Activated T-cell treated with anti-CD3 and anti-CD28 coated beads for 48 hours (primary cell): ENCODE results near the gene HEBP1.
A peak's percentile ranks its signal among the peaks of the same experiment; 100 is the strongest.
"Not testable (repeated sequence)": the region's sequence is repeated elsewhere in the genome, so short reads cannot be mapped to it uniquely, and the experiment has no call there.

Source experiments
- DNase-seq: peaks from one replicate; pipeline ENCODE4 v3.0.0-alpha.2; 2020; ENCODE audit warnings: low read depth

Gene HEBP1, protein sequence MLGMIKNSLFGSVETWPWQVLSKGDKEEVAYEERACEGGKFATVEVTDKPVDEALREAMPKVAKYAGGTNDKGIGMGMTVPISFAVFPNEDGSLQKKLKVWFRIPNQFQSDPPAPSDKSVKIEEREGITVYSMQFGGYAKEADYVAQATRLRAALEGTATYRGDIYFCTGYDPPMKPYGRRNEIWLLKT

DNA sequence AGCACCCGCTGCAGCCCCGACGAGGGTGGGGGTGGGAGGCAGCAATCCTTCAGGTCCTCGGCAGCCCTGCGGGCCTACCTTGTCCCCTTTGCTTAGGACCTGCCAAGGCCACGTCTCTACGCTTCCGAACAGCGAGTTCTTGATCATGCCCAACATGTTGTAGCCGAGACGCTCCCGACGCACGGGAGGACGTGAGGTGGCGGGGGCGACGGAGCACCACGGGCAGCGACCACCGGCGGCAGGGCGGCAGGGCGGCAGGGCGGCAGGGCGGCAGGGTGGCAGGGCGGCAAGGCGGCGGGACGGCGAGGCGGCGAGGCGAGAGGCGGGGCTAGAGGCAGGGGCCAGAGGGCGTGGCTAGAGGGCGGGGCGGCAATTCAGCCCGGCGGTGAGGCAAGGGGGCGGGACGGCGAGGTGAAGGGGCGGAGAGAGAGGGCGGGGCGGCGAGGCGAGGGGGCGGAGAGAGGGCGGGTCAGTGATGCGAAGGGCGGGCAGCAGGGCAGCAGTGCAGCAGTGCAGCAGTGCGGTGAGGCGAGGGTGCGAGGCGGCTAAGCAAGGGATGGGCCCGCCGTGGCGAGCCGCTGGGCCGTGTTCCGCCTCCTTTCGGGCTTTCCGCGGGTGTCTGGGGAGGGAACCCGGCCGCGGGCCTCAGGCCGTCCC, at the start of gene HEBP1:
Gene HEBP1 (minus strand): TSS at position 307 of the 657 bp plus-strand sequence. CDS start 151 bp downstream, at position 156.
- DNase-seq: peak; percentile 94

- no peak for DNase-seq
Observed at GRCh38 chr12:13049816-13050215, 49.8 kb upstream of the HEBP1 start.

GRCh38 chr12:13046964-13047363, 46.9 kb upstream of the HEBP1 start:
- no peak for DNase-seq

DNA sequence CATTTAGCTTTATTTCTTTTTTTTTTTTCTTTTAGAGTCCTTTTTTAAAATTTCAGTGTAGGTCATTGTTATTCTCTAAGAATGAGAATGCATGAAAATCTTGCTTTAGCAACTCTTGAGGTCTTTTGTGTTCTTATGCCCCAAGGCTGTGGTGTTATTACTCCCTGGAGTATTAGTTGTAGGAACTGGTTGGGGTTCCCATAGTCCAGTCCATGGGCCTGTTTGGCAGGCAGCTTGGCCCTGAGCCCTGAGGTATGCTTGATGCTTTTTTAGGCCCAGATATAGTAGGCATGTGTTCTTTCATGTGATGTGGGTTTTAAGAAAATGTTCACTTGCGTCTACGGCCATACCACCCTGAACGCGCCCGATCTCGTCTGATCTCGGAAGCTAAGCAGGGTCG, 45.8 kb upstream of the HEBP1 start:
- DNase-seq: no peak

GRCh38 chr12:13044906-13045299, 44.8 kb upstream of the HEBP1 start:
- DNase-seq: no peak

- DNase-seq: peak; percentile 73
Observed at GRCh38 chr12:13044002-13044905, 44.2 kb upstream of the HEBP1 start, which contains the start of gene FAM234B. Gene FAM234B, plus strand, starts transcription at chr12:13044381. Its CDS starts 23 bp downstream, at chr12:13044404.

DNA sequence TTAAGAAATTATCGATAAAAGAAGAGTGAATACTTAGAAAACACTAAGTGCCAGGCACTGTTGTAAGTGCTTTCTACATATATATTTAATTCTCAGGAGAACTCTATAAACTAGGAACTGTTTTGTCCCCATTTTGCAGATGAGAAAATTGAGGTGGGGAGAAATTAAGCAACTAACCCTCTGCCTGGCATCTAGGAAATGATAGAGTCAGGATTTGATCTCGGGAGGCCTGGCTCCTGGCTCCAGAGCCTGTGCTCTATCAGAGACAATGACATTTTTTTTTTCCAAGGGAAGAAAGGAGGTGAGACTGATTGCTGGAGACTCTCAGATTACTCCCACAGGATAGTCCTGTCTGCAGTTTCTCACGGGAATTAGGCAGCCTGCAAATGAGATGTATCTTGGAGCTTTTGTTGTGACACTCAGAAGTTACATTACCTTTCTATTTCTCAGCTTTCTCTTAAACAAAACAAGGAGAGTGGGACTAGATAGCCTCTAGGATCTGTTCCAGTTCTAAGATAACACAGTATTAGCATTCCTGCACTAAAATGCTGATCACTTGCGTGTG, 42.7 kb upstream of the HEBP1 start:
- DNase-seq: no peak

DNA sequence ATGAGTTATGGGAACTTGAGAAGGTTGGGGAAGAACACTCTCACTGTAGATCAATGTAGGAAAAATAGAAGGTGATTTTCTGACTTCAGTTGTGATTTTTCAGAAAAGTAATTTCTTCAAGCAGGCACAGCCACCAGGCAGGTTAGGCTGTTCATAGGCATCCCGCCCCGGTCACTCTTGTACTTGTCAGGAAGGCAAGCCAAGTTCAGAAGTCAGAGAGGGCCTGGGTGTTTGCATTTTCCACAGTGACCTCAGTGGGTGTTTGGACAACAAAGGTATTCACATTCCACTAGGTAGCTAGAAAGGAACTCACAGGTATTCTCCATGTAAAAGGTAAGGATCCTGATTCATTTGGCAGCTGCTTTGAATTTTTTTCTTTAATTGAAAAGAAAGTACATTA, 41.2 kb upstream of the HEBP1 start:
- DNase-seq: no peak

- no peak for DNase-seq
Observed at GRCh38 chr12:13039328-13039956, 39.4 kb upstream of the HEBP1 start.

GRCh38 chr12:13038491-13039161, 38.6 kb upstream of the HEBP1 start:
- no peak for DNase-seq

DNA sequence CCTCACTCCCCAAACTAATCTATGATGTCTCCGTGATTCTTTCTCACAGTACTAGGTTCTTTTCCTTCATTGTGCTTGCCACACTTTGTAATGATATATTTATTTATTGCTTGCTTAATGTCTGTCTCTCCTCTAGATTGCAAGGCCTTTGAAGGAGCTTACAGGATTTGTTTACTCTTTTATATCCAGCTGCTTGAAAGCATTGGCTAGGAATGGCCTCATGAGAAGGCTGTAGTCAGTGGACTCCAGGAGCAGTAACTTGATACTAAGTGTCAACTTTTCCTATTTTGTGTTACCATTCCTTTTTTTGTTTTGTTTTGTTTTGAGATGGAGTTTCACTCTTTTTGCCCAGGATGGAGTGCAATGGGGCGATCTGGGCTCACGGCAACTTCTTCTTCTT, 36.8 kb upstream of the HEBP1 start:
- no peak for DNase-seq

DNA sequence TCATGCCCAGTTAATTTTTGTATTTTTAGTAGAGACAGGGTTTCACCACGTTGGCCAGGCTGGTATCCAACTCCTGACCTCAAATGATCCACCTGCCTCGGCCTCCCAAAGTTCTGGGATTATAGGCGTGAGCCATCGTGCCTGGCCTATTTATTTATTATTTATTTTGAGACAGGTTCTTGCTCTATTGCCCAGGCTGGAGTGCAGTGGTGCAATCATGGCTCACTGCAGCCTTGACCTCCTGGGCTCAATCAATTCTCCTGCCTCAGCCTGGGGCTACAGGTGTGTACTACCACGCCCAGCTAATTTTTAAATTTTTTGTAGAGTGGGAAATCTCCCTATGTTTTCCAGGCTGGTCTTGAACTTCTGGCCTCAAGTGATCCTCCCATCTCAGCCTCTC, 35.3 kb upstream of the HEBP1 start:
- not testable (repeated sequence) for DNase-seq

- no peak for DNase-seq
Observed at GRCh38 chr12:13033476-13033875, 33.4 kb upstream of the HEBP1 start.

- DNase-seq: no peak
Observed at GRCh38 chr12:13032164-13032563, 32.1 kb upstream of the HEBP1 start.

DNA sequence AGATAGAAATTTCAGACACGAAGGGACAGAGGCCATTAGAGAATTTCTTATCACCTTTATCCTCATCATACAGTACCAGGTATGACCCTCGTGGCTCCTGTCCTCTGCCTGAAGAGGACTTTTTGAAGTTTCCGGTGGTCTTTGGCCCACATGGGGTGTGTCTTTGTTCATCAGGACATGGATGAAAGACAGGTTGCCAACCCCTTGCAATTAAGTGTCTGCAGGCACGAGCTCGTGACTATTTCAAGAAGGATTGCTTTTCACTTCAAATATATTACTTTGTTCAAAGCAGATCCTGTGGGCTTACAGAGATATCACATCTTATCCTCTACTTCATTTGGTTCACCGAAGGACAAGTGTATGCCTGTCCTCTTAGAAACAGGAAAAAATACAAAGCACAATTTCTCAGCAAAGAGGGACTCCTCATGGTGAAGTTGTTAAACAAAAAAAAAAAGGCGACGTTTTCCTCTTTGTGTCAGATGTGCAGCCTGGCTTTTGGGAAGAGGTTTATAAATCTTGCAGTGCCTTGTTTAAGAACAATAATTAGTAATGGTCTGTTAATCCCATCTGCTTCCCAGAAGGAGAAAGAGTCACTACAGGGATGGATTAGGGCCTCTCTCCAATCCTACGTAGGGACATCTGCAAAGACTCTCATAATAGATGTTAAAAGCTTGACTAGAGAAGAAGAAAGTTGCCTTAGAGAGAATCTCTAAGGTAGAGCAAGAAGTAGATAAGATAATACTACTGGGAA, 30.7 kb upstream of the HEBP1 start:
- no peak for DNase-seq

- no peak for DNase-seq
Observed at GRCh38 chr12:13028825-13029570, 28.9 kb upstream of the HEBP1 start.

- DNase-seq: no peak
Observed at GRCh38 chr12:13027508-13027907, 27.4 kb upstream of the HEBP1 start.

- DNase-seq: no peak
Observed at GRCh38 chr12:13027032-13027431, 27.0 kb upstream of the HEBP1 start.

GRCh38 chr12:13026286-13026685, 26.2 kb upstream of the HEBP1 start:
- DNase-seq: no peak

GRCh38 chr12:13024531-13024916, 24.5 kb upstream of the HEBP1 start:
- DNase-seq: no peak
